Measurements from ENCODE around the gene ADRA1B.
"Not testable (repeated sequence)": the region's sequence is repeated elsewhere in the genome, so short reads cannot be mapped to it uniquely, and the experiment has no call there.

The ADRA1B gene

GRCh38 chr5:159971931-159972461, 55.7 kb downstream of the ADRA1B start:
- peak in 1 of 5 experiments; percentile 15 for DNase-seq

- no peak for DNase-seq
These were observed 56.5 kb downstream of the ADRA1B start for GRCh38 chr5:159972538-159973362.

GRCh38 chr5:159975462-159976019, 59.3 kb downstream of the ADRA1B start:
- no peak for DNase-seq

- DNase-seq, result no peak
These were observed 60.6 kb downstream of the ADRA1B start for GRCh38 chr5:159976921-159977320.

- DNase-seq, result no peak
These were observed 62.1 kb downstream of the ADRA1B start for GRCh38 chr5:159978358-159978757.

- no peak for DNase-seq
These were observed 66.3 kb downstream of the ADRA1B start for GRCh38 chr5:159982421-159983173.

- DNase-seq, result peak; percentile 46 to 69 (median 62)
These were observed 70.9 kb downstream of the ADRA1B start for GRCh38 chr5:159987031-159987674.

- DNase-seq, result no peak
These were observed 74.2 kb downstream of the ADRA1B start for GRCh38 chr5:159990506-159990905.

GRCh38 chr5:159992566-159992965, 76.3 kb downstream of the ADRA1B start:
- no peak for DNase-seq

- DNase-seq, result no peak
These were observed 76.9 kb downstream of the ADRA1B start for GRCh38 chr5:159993194-159993593.

- DNase-seq, result no peak
These were observed 79.6 kb downstream of the ADRA1B start for GRCh38 chr5:159995907-159996306.

GRCh38 chr5:160001457-160001856, 85.2 kb downstream of the ADRA1B start:
- DNase-seq, result no peak

- DNase-seq, result no peak
These were observed 91.2 kb downstream of the ADRA1B start for GRCh38 chr5:160007514-160007913.

- DNase-seq, result not testable (repeated sequence)
These were observed 92.2 kb downstream of the ADRA1B start for GRCh38 chr5:160008529-160008876.

- peak; percentile 48 to 99 (median 88) for DNase-seq
These were observed 92.8 kb downstream of the ADRA1B start, which contains the start of gene TTC1 for GRCh38 chr5:160008877-160009590. Gene TTC1 (plus strand): TSS chr5:160009139. CDS start chr5:160010529, 1,390 bp downstream.

GRCh38 chr5:160009591-160009989, 93.3 kb downstream of the ADRA1B start:
- peak in 1 of 5 experiments; percentile 7 for DNase-seq

- DNase-seq, result no peak
These were observed 95.2 kb downstream of the ADRA1B start for GRCh38 chr5:160011471-160011870.

GRCh38 chr5:160014197-160014596, 97.9 kb downstream of the ADRA1B start:
- DNase-seq, result not testable (repeated sequence)

- no peak for DNase-seq
These were observed 102.8 kb downstream of the ADRA1B start for GRCh38 chr5:160018945-160019625.

GRCh38 chr5:160020266-160020770, 104.0 kb downstream of the ADRA1B start:
- peak in 1 of 5 experiments; percentile 15 for DNase-seq

- peak in 1 of 5 experiments; percentile 19 for DNase-seq
These were observed 104.7 kb downstream of the ADRA1B start for GRCh38 chr5:160020964-160021363.

Measured in T-helper 2 cell (primary cell).